KOPT-K1 (cell line): ENCODE results near the gene RBM18.

Source experiments
- H3K27ac ChIP-seq: fragments of 200-600 bp; sonication (generic); 2 replicates; pipeline ENCODE4 v1.5.1; 2016; ENCODE audit warnings: antibody characterized with exemption, mild to moderate bottlenecking, low read depth, low read length; ENCODE audit not compliant: poor library complexity, severe bottlenecking
- H3K36me3 ChIP-seq: fragments of 200-600 bp; sonication (generic); 2 replicates; pipeline ENCODE4 v1.5.1; 2017; ENCODE audit warnings: antibody characterized with exemption, mild to moderate bottlenecking, low read length, moderate library complexity; ENCODE audit not compliant: insufficient read depth
- H3K9me3 ChIP-seq: fragments of 200-600 bp; sonication (generic); 2 replicates; pipeline ENCODE4 v1.5.1; 2017; ENCODE audit warnings: antibody characterized with exemption, low read length, mild to moderate bottlenecking; ENCODE audit not compliant: insufficient read depth, poor library complexity, severe bottlenecking

RBM18 gene

DNA sequence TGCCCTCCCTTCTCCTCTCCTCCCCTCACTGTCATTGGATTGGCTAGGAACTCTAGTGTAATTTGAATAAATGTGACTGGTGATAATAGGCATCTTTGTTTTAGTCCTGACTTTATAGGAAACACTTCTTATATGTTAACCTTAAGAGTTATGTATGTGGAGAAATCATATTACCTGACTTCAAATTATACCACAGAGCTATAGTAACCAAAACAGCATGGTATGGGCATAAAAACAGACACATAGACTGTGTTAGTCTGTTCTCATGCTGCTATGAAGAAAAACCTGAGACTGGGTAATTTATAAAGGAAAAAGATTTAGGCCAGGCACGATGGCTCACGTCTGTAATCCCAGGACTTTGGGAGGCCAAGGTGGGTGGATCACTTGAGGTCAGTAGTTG, 9.4 kb upstream of the RBM18 start:
- Histone ChIP-seq H3K27ac (no peak overlapping the region), H3K9me3 (peaks cover 22% of the 10 kb centered on the region), H3K36me3 (peaks cover 64% of the 10 kb centered on the region)

GRCh38 chr9:122268041-122268814, 3.6 kb upstream of the RBM18 start:
- H3K27ac ChIP-seq, result no peak overlapping the region
- peaks cover 27% of the 10 kb centered on the region for H3K36me3 ChIP-seq
- H3K9me3 ChIP-seq, result no peaks in the 10 kb centered on the region

GRCh38 chr9:122265149-122265915, 692 bp upstream of the RBM18 start:
- H3K9me3 ChIP-seq, result no peaks in the 10 kb centered on the region
- peak overlapping the region; percentile 76 for H3K27ac ChIP-seq
- peaks cover 16% of the 10 kb centered on the region for H3K36me3 ChIP-seq

DNA sequence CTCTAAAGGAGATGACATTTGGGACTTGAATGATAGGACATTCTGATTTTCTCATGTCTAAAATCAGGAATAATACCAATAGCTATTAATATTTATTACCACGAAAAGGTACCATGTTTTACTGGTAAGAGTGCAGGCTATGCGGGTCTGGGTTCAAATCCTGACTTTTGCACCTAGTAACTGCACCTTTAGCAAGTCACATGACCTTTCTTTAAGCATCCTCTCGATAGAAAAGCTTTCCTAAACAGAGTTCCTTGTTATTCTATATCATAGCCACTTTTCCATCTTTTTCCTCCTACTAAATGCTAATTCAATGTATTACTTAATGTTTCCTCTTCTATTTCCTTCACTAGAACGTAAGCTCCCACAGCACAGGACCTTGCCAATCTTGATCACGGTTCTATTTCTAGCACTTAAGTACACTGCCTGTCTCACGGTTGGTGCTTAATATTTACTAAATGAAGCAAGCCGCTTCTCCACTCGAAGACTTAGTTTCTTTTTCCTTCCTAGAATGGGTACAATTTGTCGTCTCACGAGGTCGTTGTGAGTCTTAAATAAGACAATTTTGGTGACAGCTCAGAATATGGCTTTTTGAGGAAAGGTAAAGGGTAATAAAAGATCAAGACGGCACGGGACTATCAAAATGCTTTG, 816 bp downstream of the RBM18 start:
- peaks cover 31% of the 10 kb centered on the region for H3K36me3 ChIP-seq
- H3K27ac ChIP-seq, result peak overlapping the region; percentile 76
- no peaks in the 10 kb centered on the region for H3K9me3 ChIP-seq

DNA sequence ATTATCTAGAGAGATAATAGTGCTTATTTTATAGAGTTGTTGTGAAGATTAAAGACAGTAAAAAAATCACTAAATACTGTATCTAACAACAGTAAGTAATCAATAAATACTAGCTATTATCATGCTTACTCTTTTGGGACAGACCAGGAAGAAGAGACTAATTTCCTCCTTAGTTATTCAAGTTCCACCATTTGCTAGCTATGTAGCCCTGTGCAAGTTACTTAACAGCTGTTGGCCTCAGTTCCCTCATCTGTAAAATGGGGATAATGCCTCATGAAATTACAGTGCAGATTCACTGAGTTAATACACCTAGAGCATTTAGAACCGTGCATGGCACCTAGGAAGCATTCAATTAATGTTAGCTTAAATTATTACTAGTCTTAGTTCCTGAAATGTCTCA, 2.6 kb downstream of the RBM18 start:
- no peak overlapping the region for H3K27ac ChIP-seq
- H3K36me3 ChIP-seq, result peaks cover 42% of the 10 kb centered on the region
- H3K9me3 ChIP-seq, result no peaks in the 10 kb centered on the region

- H3K9me3 ChIP-seq, result no peaks in the 10 kb centered on the region
- H3K36me3 ChIP-seq, result peaks cover 48% of the 10 kb centered on the region
- H3K27ac ChIP-seq, result no peak overlapping the region
Observed at GRCh38 chr9:122261469-122261881, 3.2 kb downstream of the RBM18 start.

DNA sequence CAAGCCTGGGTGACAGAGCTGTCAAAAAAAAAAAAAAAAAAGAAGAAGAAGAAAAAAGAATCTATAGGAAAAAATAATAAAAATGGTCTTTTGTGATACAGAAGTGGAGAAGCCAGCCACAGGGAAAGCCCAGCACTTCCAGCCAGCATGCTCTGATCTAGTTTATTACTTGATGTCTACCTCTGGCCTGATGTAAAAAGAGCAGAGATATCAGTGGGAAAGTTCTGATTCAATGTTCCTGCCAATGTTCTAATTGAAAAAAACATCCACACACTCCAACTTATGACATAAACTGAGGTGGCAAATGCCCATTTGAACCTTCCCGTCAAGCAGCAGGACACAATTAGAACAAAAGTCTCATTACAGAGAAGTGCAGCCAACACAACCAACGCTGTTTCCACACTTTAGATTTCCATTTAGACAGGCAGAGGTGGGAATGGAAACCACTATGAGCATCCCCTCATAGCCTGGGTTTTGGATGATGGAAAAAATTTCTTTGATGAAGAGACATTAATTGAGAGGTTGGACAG, 5.7 kb downstream of the RBM18 start:
- Histone ChIP-seq H3K9me3 (no peaks in the 10 kb centered on the region), H3K36me3 (peaks cover 72% of the 10 kb centered on the region)

GRCh38 chr9:122256206-122256605, 8.4 kb downstream of the RBM18 start:
- peaks cover 88% of the 10 kb centered on the region for H3K36me3 ChIP-seq
- H3K27ac ChIP-seq, result no peak overlapping the region
- H3K9me3 ChIP-seq, result no peaks in the 10 kb centered on the region

More for the DNA sequence above, 5.7 kb downstream of the RBM18 start:
- no peak overlapping the region for H3K27ac ChIP-seq

GRCh38 chr9:122254761-122255160, 9.9 kb downstream of the RBM18 start:
- Histone ChIP-seq H3K36me3 (peaks cover 85% of the 10 kb centered on the region), H3K9me3 (no peaks in the 10 kb centered on the region), H3K27ac (no peak overlapping the region)

DNA sequence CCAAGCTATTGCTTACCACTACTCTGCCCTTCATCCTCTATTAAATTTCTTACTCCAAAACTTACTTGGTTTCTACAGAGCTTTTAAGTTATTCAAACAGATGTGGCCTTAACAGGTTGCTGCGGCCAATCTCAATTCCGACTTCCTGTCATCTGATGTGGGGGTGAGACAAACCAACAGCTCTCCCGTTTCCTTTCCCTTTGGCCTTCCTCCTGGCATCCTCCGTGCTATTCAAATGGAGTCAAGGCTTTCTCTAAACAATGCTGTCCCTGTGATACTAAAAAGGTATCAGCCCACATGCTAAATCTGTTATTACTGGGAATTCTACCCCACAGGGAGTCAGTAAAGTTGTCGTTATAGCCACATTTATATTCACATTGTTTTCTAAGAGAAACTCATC, 11.8 kb downstream of the RBM18 start:
- H3K36me3 ChIP-seq, result peaks cover 87% of the 10 kb centered on the region
- H3K27ac ChIP-seq, result no peak overlapping the region
- H3K9me3 ChIP-seq, result no peaks in the 10 kb centered on the region

- Histone ChIP-seq H3K27ac (no peak overlapping the region), H3K36me3 (peaks cover 87% of the 10 kb centered on the region), H3K9me3 (no peaks in the 10 kb centered on the region)
Observed at GRCh38 chr9:122251351-122251750, 13.3 kb downstream of the RBM18 start.

DNA sequence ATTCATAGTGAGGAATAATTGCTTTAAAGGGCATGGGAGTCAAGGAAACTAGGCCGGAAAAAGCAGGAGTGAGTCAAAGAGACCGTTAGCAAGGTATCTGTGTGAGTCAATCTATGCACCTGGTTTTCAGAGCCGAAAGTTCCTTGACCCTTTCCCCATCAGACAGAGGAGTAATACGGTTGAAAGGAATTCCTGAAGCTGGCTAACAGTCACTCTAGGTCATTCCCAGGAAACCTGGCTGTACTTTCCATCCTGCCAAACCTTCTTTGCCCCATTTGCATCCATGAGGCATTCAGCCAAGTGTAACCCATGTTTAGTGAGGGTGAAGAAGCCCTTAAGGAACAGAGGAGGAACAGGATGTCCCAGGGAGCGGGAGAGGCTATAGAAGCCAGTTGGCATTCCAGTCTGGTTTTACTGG, 16.2 kb downstream of the RBM18 start:
- H3K9me3 ChIP-seq, result no peaks in the 10 kb centered on the region
- peaks cover 91% of the 10 kb centered on the region for H3K36me3 ChIP-seq
- H3K27ac ChIP-seq, result no peak overlapping the region

- Histone ChIP-seq H3K27ac (no peak overlapping the region), H3K36me3 (peaks cover 92% of the 10 kb centered on the region), H3K9me3 (no peaks in the 10 kb centered on the region)
Observed at GRCh38 chr9:122246666-122247065, 18.0 kb downstream of the RBM18 start.

GRCh38 chr9:122244349-122244748, 20.3 kb downstream of the RBM18 start:
- Histone ChIP-seq H3K36me3 (peaks cover 97% of the 10 kb centered on the region), H3K9me3 (no peaks in the 10 kb centered on the region), H3K27ac (no peak overlapping the region)

DNA sequence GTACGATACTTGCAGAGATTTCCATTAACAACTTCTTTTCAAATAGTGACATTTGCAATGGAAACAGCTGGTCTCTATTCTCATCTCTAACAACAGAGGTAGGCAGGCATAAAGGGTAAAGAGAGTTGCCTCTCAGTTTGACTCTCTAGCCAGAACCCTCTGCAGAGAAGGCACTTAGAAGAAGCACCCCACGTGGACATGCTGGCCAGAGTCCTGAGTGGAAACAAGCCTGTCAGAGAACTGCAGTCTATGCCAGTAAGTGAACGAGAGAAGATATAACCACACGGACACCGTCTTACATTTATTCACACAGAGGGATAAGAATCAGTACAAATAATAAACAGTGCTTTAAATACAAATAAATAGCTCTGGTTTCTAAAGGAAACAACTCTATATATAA, 24.9 kb downstream of the RBM18 start:
- Histone ChIP-seq H3K9me3 (no peaks in the 10 kb centered on the region), H3K36me3 (peaks cover 58% of the 10 kb centered on the region), H3K27ac (no peak overlapping the region)
